ENCODE data around the gene IRF2BPL. TPM values are rescaled to one million over a fixed set of nuclear protein-coding genes. Genes with fewer than 3 reads are reported as not detected.

IRF2BPL gene
- total RNA-seq, 1 donor from 2014 or later: 4.8 TPM

DNA sequence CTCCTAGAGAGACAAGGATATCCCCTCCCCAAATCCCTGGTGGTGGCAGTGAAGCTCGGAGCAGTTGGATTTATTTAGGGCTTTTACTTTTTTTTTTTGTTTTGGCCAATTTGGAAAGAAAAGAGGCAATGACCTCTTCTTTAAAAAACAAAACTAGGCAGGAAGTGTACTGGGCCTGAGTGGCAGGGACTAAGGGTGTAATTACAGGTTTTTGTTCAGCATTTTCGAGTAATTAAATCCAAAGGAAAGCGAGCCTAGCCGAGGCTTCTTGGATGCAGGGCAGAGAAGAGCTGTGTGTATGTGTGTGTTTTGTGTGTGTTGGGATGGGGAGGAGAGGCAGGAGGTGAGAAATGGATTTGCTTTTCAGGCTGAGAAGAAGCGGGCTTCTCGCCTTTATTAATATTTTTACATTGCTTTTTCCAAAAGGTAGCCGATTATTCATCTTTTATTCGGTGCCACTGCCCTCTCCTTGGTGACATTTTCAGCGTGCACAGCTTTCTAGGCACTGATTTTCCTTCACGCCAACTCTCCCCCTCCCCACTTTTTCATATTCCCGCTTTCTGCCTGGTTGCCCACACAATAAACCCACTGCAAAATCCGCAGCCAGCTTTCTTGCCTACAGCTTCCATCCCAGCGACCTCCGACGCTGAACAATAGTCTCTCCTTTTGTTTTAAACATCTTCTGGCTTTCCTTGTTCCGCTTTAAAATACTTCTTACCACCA, 8.9 kb upstream of the IRF2BPL start:
- Histone ChIP-seq H3K9ac (no peak overlapping the region), H2AFZ (replicated peaks) (no peak overlapping the region), H3K4me1 (peaks cover 47% of the 10 kb centered on the region), H3K79me2 (ENCODE audit: low read depth) (no peaks in the 10 kb centered on the region), H3K4me3 (no peak overlapping the region), H3K36me3 (no peaks in the 10 kb centered on the region), H3F3A (ENCODE audit: low read depth) (peaks cover 47% of the 10 kb centered on the region), H3K4me2 (peak overlapping the region; percentile 30), H3K27ac (no peak overlapping the region), H3K9me3 (ENCODE audit: low read depth) (no peaks in the 10 kb centered on the region), H4K20me1 (ENCODE audit: low read depth) (no peaks in the 10 kb centered on the region), H3K27me3 (peaks cover 56% of the 10 kb centered on the region)
- peaks cover 87% of the 10 kb centered on the region for H3K4me1 Mint-ChIP-seq
- no peaks in the 10 kb centered on the region for H3K9me3 Mint-ChIP-seq
- H3K27me3 Mint-ChIP-seq (ENCODE audit: insufficient read depth, low read depth): peaks cover 11% of the 10 kb centered on the region
- H3K4me3 Mint-ChIP-seq: peak overlapping the region; percentile 35
- TF ChIP-seq, protein P1, sequence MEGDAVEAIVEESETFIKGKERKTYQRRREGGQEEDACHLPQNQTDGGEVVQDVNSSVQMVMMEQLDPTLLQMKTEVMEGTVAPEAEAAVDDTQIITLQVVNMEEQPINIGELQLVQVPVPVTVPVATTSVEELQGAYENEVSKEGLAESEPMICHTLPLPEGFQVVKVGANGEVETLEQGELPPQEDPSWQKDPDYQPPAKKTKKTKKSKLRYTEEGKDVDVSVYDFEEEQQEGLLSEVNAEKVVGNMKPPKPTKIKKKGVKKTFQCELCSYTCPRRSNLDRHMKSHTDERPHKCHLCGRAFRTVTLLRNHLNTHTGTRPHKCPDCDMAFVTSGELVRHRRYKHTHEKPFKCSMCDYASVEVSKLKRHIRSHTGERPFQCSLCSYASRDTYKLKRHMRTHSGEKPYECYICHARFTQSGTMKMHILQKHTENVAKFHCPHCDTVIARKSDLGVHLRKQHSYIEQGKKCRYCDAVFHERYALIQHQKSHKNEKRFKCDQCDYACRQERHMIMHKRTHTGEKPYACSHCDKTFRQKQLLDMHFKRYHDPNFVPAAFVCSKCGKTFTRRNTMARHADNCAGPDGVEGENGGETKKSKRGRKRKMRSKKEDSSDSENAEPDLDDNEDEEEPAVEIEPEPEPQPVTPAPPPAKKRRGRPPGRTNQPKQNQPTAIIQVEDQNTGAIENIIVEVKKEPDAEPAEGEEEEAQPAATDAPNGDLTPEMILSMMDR (IDR thresholded peaks at IDR 0.05): no peak
- no peak for TF ChIP-seq EZH2phosphoT487 (IDR thresholded peaks at IDR 0.05)
- TF ChIP-seq EZH2 (IDR thresholded peaks at IDR 0.05): no peak
- peak overlapping the region; percentile 99 for H3K27ac Mint-ChIP-seq
- DNase-seq (ENCODE audit: low spot score): no peak
- H3K36me3 Mint-ChIP-seq: no peaks in the 10 kb centered on the region

- H2AFZ ChIP-seq (replicated peaks): no peak overlapping the region
- H4K20me1 ChIP-seq (ENCODE audit: low read depth): no peaks in the 10 kb centered on the region
- Mint-ChIP-seq H3K4me3 (peak overlapping the region; percentile 18), H3K9me3 (no peaks in the 10 kb centered on the region), H3K27me3 (ENCODE audit: insufficient read depth, low read depth) (peaks cover 11% of the 10 kb centered on the region), H3K27ac (peak overlapping the region; percentile 99), H3K4me1 (peaks cover 87% of the 10 kb centered on the region), H3K36me3 (no peaks in the 10 kb centered on the region)
- peak overlapping the region; percentile 30 for H3K4me2 ChIP-seq
- no peak overlapping the region for H3K4me3 ChIP-seq
- H3K27me3 ChIP-seq: peaks cover 63% of the 10 kb centered on the region
- DNase-seq (ENCODE audit: low spot score): no peak
- H3K4me1 ChIP-seq: peaks cover 49% of the 10 kb centered on the region
- no peaks in the 10 kb centered on the region for H3K9me3 ChIP-seq (ENCODE audit: low read depth)
- no peaks in the 10 kb centered on the region for H3K79me2 ChIP-seq (ENCODE audit: low read depth)
- no peak overlapping the region for H3K27ac ChIP-seq
- TF ChIP-seq EZH2 (IDR thresholded peaks at IDR 0.05) (no peak), EZH2phosphoT487 (IDR thresholded peaks at IDR 0.05) (no peak)
- TF ChIP-seq, protein P1 (IDR thresholded peaks at IDR 0.05): no peak
- no peak overlapping the region for H3K9ac ChIP-seq
- peaks cover 54% of the 10 kb centered on the region for H3F3A ChIP-seq (ENCODE audit: low read depth)
- H3K36me3 ChIP-seq: no peaks in the 10 kb centered on the region
These were observed 8.1 kb upstream of the IRF2BPL start for GRCh38 chr14:77036484-77037214.

DNA sequence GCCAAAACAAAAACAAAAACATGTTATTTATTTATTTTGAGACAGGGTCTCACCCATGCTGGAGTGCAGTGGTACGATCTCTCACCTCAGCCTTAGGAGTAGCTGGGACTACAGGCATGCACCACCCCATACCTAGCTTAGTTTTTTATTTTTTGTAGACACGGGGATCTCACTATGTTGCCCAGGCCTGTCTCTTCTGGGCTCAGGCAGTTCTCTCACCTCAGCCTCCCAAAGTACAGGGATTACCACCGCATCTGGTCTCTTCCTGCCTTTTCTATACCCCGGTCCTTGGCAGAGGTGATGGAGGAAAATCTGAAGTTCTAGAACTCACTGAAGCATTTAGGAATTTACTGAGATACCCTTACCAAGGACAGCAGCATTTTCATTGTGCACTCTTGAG, 6.8 kb upstream of the IRF2BPL start:
- Histone ChIP-seq H3K4me2 (no peak overlapping the region), H4K20me1 (ENCODE audit: low read depth) (no peaks in the 10 kb centered on the region), H3K36me3 (no peaks in the 10 kb centered on the region), H2AFZ (replicated peaks) (no peak overlapping the region), H3K27ac (no peak overlapping the region), H3K9me3 (ENCODE audit: low read depth) (no peaks in the 10 kb centered on the region), H3K4me1 (peaks cover 42% of the 10 kb centered on the region), H3K27me3 (peaks cover 65% of the 10 kb centered on the region), H3K4me3 (no peak overlapping the region), H3K79me2 (ENCODE audit: low read depth) (no peaks in the 10 kb centered on the region), H3F3A (ENCODE audit: low read depth) (peaks cover 61% of the 10 kb centered on the region), H3K9ac (no peak overlapping the region)
- Mint-ChIP-seq H3K27ac (no peak overlapping the region), H3K27me3 (ENCODE audit: insufficient read depth, low read depth) (peaks cover 11% of the 10 kb centered on the region), H3K36me3 (no peaks in the 10 kb centered on the region), H3K9me3 (no peaks in the 10 kb centered on the region), H3K4me3 (peak overlapping the region; percentile 10), H3K4me1 (peaks cover 83% of the 10 kb centered on the region)
- no peak for DNase-seq (ENCODE audit: low spot score)
- TF ChIP-seq EZH2phosphoT487 (IDR thresholded peaks at IDR 0.05) (no peak), EZH2 (IDR thresholded peaks at IDR 0.05) (no peak)
- TF ChIP-seq, protein P1 (IDR thresholded peaks at IDR 0.05): no peak
